Stimulated activated CD8-positive, alpha-beta memory T cell treated with anti-CD3 and anti-CD28 coated beads, Interleukin-15, amount 100 ng/mL, for 24 hours (primary cell): ENCODE measurements around the gene CAMTA1.
"Not testable (repeated sequence)": the region's sequence is repeated elsewhere in the genome, so short reads cannot be mapped to it uniquely, and the experiment has no call there.

ENCODE experiments used
- DNase-seq: peaks from one replicate; pipeline ENCODE4 v3.0.0-alpha.2; 2020; ENCODE audit warnings: low read depth

The CAMTA1 gene

GRCh38 chr1:6810146-6810734 lies 25.0 kb downstream of the CAMTA1 start:
- DNase-seq: not testable (repeated sequence)

- DNase-seq: no peak
Measured at GRCh38 chr1:6811583-6811982, 26.3 kb downstream of the CAMTA1 start.

- DNase-seq: no peak
Measured at GRCh38 chr1:6813165-6813564, 27.9 kb downstream of the CAMTA1 start.

GRCh38 chr1:6815726-6816125 lies 30.5 kb downstream of the CAMTA1 start:
- no peak for DNase-seq

- DNase-seq: no peak
Measured at GRCh38 chr1:6819246-6820040, 34.2 kb downstream of the CAMTA1 start.

- no peak for DNase-seq
Measured at GRCh38 chr1:6820899-6821298, 35.6 kb downstream of the CAMTA1 start.

- no peak for DNase-seq
Measured at GRCh38 chr1:6822530-6823359, 37.5 kb downstream of the CAMTA1 start.

GRCh38 chr1:6823793-6824192 lies 38.5 kb downstream of the CAMTA1 start:
- no peak for DNase-seq

GRCh38 chr1:6824665-6825368 lies 39.6 kb downstream of the CAMTA1 start:
- no peak for DNase-seq

- DNase-seq: no peak
Measured at GRCh38 chr1:6825828-6826227, 40.6 kb downstream of the CAMTA1 start.

GRCh38 chr1:6827079-6827478 lies 41.8 kb downstream of the CAMTA1 start:
- no peak for DNase-seq

- no peak for DNase-seq
Measured at GRCh38 chr1:6827630-6828165, 42.4 kb downstream of the CAMTA1 start.

- no peak for DNase-seq
Measured at GRCh38 chr1:6831366-6831765, 46.1 kb downstream of the CAMTA1 start.

- not testable (repeated sequence) for DNase-seq
Measured at GRCh38 chr1:6832006-6832405, 46.8 kb downstream of the CAMTA1 start.

- no peak for DNase-seq
Measured at GRCh38 chr1:6832531-6833188, 47.4 kb downstream of the CAMTA1 start.

GRCh38 chr1:6833804-6834203 lies 48.5 kb downstream of the CAMTA1 start:
- DNase-seq: no peak

- DNase-seq: no peak
Measured at GRCh38 chr1:6834366-6834765, 49.1 kb downstream of the CAMTA1 start.

- DNase-seq: no peak
Measured at GRCh38 chr1:6835139-6835538, 49.9 kb downstream of the CAMTA1 start.

- DNase-seq: no peak
Measured at GRCh38 chr1:6842301-6842700, 57.0 kb downstream of the CAMTA1 start.

GRCh38 chr1:6845786-6846185 lies 60.5 kb downstream of the CAMTA1 start:
- not testable (repeated sequence) for DNase-seq

GRCh38 chr1:6848816-6849215 lies 63.6 kb downstream of the CAMTA1 start:
- no peak for DNase-seq
